ENCODE results near the gene LRRC72.
"Not testable (repeated sequence)": the region's sequence is repeated elsewhere in the genome, so short reads cannot be mapped to it uniquely, and the experiment has no call there.

Gene LRRC72

DNA sequence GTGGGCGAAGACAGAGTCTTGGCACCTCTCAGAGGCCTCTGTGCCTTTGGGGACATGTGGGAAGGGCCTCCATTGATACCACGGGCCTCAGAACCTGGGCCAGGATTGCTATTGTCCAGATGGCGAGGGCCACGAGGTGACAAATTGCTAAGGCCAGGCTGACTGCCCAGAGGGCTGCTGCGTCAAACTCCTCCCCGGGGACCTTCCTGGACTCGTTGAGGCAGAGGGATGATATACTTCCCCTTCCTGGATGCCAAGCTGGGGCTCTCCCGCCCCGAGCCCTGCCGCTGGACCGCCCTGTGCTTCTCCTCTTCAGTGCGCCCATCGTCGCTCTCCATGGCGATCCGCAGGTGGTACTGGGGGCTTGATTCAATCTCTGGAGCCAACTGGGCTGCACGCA is 58.9 kb downstream of the LRRC72 start:
- no peak for DNase-seq

DNA sequence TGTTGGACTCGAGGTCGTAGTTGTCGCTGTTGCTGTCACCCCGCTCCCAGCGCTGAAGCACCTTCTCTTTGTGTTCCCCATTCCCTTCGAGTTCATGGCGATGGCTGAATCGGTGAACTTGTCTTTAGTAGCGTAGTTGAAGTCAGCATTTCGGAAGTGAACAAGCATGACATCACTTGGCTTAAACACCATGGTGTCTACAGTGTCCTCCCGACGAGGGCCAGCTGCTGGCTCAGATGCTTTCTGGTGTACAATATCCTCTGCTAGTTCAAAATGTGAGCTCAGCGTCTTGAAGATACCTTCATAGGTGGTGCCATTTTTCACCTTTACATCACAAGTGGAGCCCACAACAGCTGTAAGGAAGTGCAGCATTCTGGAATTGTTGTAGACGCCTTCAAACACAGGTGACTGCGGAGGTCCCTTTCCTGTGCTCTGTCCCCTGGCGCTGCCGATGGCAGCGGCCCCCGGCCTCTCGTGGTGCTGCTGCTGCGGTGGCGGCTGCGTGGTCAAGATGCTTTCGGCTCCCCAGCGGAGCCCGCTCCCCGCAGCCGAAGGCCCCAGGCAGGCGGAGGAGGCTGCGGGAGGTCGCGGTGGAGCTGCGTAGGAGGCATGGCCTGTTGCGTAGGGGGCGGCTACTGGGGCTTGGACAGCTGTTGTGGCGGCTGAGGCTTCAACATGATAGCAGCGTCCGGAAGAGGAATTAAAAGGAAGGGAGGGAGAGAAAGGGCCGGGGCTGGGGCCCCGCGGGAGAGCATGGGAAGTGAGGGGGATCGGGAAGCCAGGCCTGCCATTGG is 59.7 kb downstream of the LRRC72 start:
- DNase-seq = no peak

DNA sequence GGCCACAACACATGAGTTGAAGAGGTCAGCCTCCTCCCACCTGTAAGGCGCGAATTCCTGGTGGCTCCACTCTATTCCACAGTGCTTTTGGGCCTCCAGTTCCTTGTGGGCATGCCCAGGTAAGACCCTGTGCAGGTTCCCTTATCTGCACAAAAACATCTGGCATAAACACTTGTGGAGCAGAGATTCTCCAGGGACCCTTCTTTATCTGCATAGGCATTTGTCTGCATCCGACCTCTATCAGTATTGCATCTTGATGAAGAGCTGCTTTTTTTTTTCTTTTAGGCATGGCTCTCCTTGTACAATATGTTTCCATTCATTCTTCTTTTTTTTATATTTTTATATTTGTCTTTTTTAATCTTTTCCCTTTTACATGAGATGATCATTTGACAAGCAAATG is 60.5 kb downstream of the LRRC72 start:
- no peak for DNase-seq

DNA sequence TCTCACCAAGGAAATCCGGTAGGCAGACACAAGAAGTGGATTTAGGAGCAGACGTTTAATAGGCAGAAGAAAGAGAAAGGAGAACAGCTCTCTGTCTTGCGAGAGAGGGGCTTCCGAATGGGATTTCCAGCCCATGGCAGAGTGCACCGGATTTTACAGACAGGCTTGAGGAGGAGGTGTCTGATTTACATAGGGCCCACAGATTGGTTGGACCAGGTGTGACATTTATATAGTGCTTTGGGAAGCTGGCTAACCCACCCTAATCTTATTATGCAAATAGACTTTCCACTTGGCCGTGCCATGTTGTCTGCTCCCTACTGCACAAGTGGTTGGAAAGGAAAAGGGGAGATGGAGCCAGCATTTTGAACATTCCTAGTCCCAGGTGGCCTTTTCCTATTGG is 61.2 kb downstream of the LRRC72 start:
- peak; percentile 48 for DNase-seq

DNA sequence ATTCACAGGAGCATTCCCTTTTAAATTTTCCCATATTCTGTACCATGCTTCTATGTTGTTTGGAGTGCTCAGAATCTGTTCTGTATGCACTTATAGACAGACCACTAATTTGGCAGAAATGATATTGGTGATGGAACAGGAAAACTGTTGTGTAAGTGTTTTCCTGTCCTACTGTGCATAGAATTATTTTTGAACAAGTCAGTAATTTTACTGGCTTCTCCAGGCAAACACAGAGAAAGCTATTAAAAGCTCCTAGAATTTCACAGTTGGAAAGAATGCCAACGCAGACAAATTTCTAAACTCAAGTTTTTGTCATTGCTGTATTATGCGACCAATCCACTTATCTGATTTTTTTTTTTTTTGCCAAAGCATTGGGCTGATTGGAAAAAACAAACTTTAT is 63.3 kb downstream of the LRRC72 start:
- DNase-seq = no peak

DNA sequence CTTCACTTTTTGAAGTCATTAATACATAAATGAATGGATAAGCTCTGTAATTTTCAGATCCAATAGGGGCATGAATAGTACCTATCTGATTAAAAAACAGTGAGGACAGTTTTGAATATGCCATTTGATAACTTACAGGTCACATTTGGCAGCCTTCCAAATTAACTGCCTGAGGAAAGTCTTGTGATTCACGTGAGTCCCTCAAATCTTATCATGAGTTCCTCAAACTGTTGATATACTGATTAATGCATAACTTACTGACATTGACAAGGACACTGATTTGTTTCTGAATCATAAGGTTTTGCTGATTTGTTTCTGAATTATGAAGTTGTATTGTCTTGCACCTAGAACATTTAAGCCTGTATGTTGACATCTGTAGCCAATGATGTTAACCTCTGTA is 63.8 kb downstream of the LRRC72 start:
- no peak for DNase-seq

DNA sequence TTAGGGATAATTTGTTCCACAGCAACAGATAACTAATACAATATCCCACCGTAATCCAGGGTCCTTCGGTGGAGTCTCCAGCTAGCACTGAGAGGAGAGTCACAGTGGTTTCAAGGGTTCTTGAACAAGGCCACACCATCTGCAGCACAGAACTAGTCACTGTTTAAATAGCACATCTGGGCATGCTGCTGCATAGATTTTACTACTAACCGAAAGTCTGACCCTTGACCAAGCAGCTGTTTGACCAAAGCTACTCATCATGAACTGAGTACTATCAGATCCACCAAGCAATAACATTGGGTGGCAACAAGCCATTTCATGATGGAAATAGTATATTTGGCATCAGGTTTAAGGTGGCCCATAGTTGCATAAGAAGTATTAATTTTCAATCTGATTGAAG is 65.8 kb downstream of the LRRC72 start:
- no peak for DNase-seq

DNA sequence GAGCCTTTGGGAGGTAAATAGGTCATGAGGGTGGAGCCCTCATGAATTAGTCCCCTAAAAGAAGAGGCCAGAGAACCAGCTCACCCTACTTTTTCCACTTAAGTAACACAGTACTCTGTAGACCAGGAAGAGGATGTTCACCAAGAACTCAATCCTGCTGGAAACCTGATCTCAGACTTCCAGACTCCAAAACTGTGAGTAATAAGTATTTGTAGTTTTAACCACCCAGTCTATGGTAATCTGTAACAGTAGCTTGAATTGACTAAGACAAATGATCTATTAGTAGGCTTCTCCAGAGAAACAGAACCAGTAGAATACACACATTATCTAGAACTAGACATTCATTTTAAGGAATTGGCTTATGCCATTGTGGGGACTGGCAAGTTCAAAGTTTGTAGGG is 67.4 kb downstream of the LRRC72 start:
- DNase-seq = no peak

DNA sequence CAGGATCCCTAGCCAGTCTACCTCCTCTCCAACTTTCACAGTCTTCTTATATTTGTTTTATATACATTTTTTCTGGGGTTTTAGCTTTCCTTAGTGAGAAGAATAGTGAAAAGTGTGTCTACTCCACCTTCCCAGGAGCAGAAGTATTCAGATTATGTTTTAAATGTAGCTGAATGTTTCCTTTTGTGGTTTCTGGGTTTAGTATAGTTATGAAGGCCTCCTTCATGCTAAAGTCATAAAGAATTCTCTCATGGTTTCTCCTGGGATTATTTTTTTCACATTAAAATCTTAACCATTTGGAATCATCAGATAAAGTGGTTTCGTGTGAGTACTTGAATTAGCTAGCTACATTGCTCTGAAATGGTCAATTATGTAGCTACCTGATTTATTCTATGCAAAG is 68.1 kb downstream of the LRRC72 start:
- DNase-seq = no peak

DNA sequence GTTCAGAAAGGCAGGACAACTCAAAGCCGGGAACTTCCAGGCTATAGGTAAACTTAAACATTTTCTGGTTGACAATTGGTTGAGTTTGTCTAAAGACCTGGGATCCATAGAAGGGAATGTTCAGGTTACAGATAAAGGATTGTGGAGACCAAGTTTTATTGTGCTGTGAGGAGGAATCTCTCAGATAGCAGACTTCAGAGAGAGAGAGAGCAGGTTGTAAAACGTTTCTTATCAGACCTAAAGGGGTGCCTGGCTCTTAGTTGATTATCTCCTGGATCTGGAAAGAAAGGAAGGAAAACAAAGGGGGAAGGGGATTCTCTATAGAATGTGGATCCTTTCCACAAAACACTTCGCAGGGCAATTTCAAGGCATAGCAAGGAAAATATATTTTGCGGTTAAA is 69.0 kb downstream of the LRRC72 start:
- not testable (repeated sequence) for DNase-seq

DNA sequence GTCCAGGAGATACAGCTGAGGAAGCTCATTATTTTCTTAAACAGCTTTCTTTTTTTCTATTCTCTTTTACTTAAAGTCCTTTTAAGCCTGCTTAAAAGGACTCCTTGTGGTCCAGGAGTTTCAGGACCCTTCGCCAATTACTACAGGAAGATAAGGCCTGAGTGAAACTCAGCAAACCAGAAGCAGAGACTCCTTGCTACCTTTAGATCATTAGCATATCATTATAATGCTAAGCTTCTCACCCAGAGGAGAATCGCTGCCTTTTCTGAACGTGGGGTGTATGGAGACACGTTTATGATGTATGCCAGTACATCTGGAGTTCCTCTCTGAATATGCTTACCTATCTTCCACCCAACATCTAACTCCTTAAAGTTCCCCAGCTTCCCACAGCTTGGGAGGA is 71.4 kb downstream of the LRRC72 start:
- DNase-seq = no peak

DNA sequence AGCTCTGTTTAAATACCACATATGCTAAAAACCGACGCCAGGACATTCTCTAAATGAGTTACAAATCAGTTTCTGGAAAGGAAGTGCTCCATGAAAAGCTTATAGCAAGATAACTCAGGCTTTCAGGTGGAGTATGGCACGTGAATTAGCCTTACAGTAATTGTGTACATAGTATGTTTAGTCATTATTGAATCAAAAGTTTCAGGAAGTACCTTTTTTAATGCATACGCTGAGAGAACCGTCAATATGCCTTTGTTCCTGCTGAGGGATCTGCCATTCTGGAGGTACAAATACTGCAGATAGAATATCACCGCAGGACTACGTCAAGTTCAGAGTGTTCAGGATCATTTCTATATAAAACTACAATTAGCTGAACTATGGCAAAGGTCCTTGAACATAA is 73.2 kb downstream of the LRRC72 start:
- no peak for DNase-seq

DNA sequence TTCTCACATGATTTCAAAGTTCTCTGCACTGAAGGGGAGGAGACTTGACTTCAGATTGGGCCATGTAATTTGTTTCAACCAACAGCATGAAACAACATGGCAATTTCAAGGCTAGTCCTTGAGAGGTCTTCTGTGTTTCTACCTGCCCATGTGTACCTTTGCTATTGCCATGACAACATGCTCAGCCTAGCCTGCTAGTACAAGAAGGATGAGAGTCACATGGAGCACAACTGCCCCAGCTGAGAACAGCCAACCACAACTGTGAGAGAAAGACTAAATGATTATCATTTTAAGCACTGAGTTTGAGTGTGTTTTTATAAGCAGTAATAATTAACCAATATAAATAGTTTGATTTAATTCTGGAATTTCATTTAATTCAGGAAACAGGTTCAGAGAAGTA is 77.0 kb downstream of the LRRC72 start:
- no peak for DNase-seq

DNA sequence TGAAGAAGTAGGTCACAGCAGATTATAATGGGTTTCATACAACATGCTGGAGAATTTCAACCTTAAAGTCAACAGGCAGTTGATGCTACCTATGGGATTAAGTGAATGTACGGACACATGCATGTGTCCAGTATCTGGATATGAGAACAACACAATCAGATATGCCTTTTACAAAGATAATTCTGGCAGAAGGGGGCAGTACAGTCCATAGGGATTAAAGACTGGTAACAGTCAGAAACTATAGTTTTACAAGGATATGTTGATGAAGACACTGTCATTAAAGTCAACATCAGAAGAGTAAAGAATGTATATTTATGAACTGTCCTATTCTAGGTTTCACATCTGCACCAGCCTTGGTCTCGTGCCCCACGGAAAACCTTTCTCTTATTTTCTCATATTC is 77.4 kb downstream of the LRRC72 start:
- DNase-seq = no peak

DNA sequence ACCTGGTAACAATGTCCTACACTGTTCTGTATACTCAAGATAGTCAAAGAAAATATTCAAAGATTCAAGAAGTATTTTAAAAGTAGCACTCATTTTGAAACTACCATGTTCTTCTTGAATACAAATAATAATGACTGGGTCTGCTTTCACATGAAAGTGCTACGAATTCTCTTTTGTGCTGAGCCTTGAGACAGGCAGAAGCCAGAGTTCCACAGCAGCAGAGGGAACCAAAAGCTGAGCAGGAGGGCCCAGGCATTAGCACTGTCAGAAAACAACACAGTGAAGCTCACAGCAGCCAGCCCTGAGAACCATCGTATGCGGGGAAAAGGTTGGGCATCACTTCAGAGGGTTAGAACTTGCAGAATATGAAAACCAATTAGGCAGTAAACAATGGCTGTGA is 80.1 kb downstream of the LRRC72 start:
- no peak for DNase-seq

DNA sequence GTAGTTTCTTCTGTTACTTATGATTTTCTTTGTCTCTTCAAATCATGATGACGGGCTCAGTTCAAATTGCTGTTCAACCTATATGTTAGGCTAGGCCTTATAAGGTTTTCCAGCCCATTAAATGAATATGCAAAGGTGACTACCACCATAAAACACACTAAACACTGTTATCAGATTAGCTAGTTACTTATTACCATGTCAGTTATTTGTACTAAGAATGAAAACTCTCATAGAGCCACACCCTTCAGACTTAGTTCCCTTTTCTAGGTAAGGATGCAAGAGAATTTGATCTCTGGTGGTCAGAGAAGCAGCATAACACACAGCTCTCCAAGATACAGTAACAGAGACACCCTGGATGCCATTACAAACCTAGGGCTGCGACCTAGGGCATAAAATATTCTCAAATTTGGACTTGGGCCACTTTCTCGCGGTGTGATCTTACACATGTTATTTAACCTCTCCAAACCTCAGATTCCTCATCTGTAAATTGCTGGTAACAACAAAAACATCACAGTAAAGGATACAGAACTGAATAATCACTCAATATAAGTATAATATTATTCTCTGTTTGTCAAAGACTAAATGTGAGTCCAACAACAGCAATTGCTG is 83.3 kb downstream of the LRRC72 start:
- DNase-seq = no peak

DNA sequence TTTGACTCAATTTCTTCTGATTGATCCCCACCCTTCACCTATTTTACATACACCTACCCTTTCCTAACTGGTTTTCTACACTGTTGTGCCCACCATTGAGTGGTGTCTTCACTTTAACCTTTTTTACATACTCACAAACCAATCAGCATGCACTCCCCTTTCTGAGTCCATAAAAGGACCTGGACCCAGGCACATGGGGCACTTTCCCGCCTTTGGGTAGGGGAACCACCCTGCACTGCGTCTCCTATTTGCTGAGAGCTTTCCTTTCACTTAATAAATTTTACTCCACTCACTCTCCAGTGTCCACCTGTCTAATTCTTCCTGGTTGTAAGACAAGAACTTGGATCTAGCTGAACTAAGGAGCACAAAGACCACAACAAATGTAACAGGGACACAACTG is 85.1 kb downstream of the LRRC72 start:
- DNase-seq = no peak

DNA sequence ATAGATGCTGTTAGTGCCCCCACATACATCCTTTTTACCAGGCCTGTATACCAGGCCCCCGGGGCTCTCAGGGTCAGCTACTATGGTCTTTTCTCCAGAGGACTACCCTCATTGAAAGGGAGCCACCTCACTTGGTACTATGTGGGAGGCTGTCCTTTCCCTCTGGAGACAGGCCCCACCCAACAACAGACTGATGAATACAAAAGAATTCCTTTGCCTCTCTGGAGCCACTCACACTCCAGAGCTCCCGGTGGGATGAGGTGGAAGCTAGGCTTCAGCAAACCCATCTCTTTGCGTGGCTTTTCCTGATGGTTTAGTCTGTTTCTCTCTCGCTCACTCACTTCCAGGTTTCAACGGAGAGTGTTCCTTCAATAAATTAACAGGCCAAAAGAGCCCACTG is 88.6 kb downstream of the LRRC72 start:
- DNase-seq = no peak

DNA sequence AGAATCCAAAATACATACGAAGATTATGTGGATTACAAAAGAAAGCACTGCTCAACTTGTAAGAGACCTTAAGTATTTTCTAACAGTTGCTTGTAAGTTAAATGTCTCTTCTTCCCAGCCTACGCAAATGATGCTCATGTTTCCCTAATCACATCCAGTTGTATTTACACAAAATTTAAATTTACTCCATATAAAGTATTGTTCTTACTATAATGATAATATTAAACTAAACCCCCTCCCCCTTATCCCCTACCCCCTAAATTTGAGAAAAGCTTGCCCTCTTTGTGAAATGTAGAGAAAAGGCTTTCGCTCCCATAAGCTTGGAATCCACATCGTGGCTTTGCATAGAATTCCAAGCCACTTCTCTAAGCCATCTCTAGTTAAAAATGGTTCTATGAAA is 89.5 kb downstream of the LRRC72 start:
- DNase-seq = no peak

DNA sequence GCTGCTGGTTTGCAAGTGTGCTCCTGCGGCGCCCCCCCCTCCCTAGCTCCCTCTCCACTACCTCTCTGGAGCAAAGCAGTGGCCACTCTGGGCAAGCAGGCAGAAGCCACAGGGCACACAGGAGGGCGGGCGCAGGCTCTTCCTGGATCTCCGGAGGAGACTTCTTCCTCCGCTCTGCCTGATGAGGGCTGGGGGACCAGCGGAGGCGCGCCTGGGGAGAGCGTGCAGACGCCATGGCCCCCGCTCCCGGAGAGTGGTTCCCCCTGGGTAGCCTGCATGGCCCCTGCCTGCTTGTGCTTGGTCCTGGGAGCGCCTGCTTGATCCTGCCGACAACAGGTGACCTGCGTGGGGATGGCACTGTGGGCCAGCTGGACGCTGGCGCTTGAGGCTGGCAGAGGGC is 89.9 kb downstream of the LRRC72 start:
- DNase-seq = no peak

DNA sequence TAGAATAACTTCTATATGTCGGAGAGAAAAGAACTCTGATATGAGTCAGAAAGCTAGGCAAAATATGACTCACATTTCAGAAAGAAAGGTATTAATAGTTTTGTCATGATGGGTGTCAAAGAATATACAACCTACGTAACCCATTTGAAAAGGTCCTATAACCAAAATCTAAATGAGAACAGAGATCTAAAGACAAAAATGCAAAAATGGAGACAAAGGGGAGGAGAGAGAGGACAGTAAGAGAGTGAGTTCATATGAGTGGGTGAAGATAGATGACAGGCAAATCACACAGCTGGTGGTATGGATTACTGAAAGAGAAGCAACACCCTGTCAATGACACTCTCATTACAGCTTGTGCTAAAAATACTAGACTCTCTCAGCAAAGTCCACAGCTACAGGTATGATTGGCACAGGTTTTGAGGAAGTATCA is 93.4 kb downstream of the LRRC72 start:
- DNase-seq = no peak

DNA sequence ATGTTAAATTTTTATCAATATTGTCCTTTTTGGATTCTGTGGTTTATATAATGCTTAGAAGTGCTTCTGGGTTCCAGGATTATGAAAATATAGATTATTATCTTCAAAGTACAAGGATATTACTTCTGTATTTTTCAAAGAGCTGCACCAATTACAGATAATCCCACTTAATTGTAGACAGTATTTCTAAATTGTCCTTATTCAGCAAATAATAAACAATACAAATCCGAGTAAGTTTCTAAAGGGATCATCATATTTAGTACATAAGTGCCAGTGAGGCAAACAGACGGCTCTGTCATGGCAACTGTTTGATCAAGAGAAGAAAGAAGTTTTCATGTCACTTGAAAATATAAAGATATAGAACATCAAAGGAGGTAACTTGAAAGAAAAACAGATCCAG is 99.8 kb downstream of the LRRC72 start:
- no peak for DNase-seq

DNA sequence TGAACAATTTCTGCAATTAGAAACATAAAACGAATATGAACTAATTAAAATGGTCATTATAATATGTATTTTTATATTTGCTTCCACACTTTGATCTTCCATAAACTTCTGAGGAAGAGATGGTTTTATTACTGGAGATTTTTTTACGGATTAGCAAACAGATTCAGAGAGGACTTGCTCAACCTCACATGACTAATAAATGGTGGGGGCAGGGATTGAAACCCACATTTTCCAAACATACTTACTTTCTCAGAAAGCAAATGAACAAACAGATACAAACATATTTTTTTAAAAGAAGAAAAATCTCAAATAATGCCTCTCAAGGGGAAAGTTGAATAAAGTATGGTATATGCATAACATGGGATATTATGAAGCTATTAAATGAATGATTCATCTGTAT is 100.6 kb downstream of the LRRC72 start:
- DNase-seq = no peak

DNA sequence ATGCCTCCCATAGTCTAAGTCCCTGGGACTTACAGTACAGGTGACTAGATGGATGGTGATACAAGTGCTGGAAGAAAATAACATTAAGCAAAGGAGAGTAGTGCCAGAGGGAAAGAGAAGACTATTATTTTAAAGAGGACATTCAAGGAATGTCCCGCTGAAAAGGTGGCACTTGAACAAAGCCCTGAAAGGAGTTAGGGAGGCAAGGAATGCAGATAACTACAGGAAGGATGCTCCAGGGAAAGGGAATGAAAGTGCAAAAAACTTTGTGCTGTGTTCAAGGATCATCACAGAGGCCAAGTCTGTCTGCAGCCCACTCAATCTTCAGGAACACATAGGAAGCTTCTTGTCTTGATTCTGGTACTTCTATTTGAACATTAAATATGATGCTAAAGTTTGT is 104.0 kb downstream of the LRRC72 start:
- DNase-seq = no peak

All from femur (tissue), 1 donor.